Measurements from ENCODE around the gene GNAS.
"Not testable (repeated sequence)": the region's sequence is repeated elsewhere in the genome, so short reads cannot be mapped to it uniquely, and the experiment has no call there.

GNAS gene

GRCh38 chr20:58927490-58928061, 75.1 kb downstream of the GNAS start:
- DNase-seq (ENCODE audit: low spot score) = no peak

DNA sequence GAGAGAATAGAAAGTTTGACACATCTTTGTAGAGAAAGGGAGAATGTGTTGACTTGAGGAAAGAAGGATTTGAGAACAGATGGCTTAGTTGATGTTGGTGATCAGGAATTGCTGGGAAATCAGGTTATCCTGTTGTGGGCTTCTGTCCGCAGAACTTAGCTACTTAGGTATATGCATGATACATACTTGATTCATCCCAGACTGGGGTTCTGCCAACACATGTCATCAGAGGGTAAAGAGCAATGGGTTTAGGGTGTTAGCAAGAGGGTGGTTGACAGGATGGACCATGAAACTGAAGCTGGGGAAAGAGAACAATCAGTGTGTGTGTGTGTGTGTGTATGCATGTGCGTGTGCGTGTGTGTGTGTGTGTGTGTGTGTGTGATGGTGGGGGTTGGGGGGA, 78.0 kb downstream of the GNAS start:
- DNase-seq (ENCODE audit: low spot score) = no peak

GRCh38 chr20:58932170-58932569, 79.7 kb downstream of the GNAS start:
- no peak for DNase-seq (ENCODE audit: low spot score)

DNA sequence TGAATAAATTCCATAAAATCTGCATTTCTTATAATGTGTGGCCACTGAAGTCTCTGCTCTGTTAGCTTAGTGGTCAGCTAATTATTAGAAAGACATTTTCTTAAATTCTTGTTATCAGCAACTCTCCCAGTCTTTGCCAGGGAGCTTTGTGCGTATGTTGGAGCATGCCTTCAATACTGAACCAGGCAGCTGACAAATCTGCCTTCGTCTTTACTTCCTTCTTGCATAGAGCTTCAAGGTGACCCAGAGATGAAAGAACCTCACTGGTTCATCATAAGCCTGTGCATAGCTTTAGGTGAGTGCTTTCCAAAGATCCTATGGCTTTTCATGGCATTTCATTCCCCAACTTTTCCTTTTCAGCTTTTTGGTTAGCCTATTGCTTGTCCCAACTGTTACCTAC, 85.6 kb downstream of the GNAS start:
- DNase-seq (ENCODE audit: low spot score) = no peak

GRCh38 chr20:58938541-58938940, 86.0 kb downstream of the GNAS start:
- no peak for DNase-seq (ENCODE audit: low spot score)

DNA sequence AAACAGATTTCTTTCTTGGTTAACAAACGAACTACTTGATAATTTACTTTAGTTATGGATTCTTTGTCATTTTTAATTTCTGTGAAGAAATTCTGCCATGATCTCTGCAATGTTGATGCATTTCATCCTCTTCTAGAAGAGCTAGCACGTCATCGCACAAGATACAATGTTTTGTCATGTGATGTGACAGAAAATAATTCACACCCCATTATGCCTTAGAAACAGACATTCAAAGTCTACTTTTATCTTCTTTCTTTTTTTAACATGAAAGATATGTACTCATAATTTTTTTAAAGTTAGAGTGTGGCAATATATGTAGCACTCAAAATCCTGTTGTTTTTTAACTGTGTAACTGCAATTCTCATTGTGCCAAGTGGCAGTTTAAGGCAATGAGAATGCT, 89.0 kb downstream of the GNAS start:
- DNase-seq (ENCODE audit: low spot score) = no peak

DNA sequence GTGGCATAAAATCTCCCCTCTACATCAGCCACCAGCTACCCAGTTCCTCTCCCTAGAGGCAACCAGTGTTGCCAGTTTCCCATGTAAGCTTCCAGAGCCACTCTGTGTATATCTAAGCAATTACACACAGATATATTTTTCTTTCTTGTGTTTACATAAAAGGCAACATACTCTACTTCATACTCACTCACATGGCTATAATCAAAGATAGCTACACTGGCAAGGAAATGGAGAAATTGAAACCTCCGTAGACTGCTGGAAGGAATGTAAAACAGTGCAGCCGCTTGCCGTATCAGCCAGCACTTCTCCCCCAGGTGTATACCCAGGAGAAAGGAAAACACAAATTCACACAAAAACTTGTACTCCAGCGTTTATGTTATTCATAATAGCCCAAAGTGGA, 90.0 kb downstream of the GNAS start:
- DNase-seq (ENCODE audit: low spot score) = no peak

- no peak for DNase-seq (ENCODE audit: low spot score)
Observed at GRCh38 chr20:58944610-58945009, 92.1 kb downstream of the GNAS start.

DNA sequence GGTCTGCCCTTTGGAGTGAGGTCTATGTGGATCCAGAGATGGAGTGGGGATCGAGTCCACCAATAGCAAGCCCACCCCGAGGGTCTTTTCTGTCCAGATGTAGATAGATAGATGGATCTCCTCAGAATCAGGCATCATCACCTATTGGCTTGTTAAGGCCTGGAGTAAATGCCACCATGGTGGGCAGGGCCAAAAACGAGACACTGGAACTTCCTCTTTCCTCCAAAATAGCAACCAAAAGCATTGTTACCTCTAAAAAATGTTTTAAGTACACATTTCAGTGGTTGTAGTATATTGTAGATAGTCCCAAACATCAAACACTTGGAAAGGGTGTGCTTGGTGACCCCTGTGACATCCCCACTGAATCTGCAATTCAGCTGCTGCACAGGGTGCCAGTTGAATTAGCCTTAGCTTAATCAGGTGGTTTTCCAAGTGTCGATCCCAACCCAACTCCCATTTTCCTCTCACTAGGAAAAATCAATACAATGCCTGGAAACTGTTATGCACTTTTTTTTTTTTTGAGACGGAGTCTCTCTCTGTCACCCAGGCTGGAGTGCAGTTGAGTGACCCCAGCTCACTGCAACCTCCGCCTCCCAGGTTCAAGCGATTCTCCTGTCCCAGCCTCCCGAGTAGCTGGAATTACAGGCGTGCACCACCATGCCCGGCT, 93.6 kb downstream of the GNAS start:
- DNase-seq (ENCODE audit: low spot score) = no peak

- not testable (repeated sequence) for DNase-seq (ENCODE audit: low spot score)
Observed at GRCh38 chr20:58947797-58948388, 95.4 kb downstream of the GNAS start.

DNA sequence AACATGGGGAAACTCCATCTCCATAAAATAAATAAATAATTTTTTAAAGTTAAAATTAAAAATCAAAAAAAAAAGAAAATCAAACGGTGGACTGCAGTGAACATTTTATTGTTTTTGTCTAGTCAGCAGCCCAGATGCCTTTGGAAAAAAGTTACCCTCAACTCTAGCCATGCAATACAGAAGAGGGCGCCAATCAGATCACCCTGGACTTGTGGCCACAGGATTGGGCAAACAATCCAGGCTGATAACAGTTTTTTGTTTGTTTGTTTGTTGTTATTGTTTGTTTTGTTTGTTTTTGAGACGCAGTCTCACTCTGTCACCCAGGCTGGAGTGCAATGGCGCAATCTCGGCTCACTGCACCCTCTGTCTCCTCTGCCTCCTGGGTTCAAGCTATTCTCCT, 98.1 kb downstream of the GNAS start:
- no peak for DNase-seq (ENCODE audit: low spot score)

GRCh38 chr20:58953050-58953449, 100.5 kb downstream of the GNAS start:
- DNase-seq (ENCODE audit: low spot score) = no peak

DNA sequence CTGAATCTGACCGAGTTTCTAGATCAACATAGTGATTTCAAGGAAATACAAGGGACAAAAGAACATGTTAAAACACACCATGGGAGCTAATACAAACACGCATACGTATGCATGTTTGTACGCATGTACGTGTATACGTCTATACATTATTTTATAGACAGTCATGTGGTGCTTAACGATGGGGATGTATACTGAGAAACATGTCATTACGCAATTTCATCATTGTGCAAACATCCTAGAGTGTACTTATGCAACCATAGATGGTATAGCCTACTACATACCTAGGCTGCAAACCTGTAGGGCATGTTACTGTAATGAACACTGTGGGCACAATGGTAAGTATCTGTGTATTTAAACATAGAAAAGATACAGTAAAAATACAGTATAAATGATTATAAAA, 103.6 kb downstream of the GNAS start:
- no peak for DNase-seq (ENCODE audit: low spot score)

DNA sequence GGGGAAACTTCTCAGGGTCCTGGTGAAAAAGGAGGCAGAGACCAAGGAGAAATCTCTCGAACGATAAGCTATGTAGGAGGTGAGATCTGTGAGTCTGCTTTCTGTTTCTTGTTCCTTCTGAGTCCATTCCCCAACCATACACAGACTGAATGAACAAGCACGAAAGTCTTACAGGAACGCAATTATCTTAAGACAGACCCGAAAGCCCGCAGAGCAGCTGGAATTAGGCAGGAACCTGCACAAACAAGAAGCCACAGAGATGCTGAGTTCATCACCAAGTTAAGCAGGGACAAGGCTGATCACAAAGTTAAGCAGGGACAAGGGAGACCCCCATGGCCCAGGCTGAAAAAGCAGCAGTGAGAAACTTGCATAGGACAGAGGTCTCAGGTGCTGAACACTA, 107.1 kb downstream of the GNAS start:
- DNase-seq (ENCODE audit: low spot score) = no peak

All from AG20443 (cell line).